SU-DHL-6 (cell line): ENCODE results near the gene UGT2A1.

Experiments
- H2AFZ ChIP-seq: fragments of 200-600 bp; sonication (generic); 2 replicates; pipeline ENCODE4 v1.6.1; 2014; ENCODE audit warnings: low read depth, mild to moderate bottlenecking, moderate library complexity, mixed read lengths, antibody characterized with exemption, low read length; ENCODE audit not compliant: severe bottlenecking
- H3F3A ChIP-seq: fragments of 200-600 bp; shearing (Covaris generic); 2 replicates; pipeline ENCODE4 v1.6.0; 2016; ENCODE audit warnings: antibody characterized with exemption, mild to moderate bottlenecking; ENCODE audit not compliant: insufficient read depth
- H3K27ac ChIP-seq: fragments of 200-600 bp; sonication (generic); 2 replicates; pipeline ENCODE4 v1.5.1; 2016; ENCODE audit warnings: low read depth, mild to moderate bottlenecking, low read length, moderate library complexity, mixed read lengths
- H3K27me3 ChIP-seq: fragments of 200-600 bp; sonication (generic), shearing (Covaris generic); 2 replicates; pipeline ENCODE4 v1.6.0; 2014; ENCODE audit warnings: mild to moderate bottlenecking, low read length
- H3K36me3 ChIP-seq: fragments of 200-600 bp; sonication (generic); 2 replicates; pipeline ENCODE4 v1.6.1; 2014; ENCODE audit warnings: mild to moderate bottlenecking, low read length, mixed read lengths
- H3K4me2 ChIP-seq: fragments of 300-600, 200-600 bp; shearing (Covaris generic), sonication (generic); 2 replicates; pipeline ENCODE4 v1.6.0; 2014; ENCODE audit warnings: low read length, low read depth, mild to moderate bottlenecking; ENCODE audit not compliant: poor library complexity, severe bottlenecking
- H3K4me3 ChIP-seq: fragments of 200-600 bp; sonication (generic); 2 replicates; pipeline ENCODE4 v1.5.1; 2014; ENCODE audit warnings: antibody characterized with exemption, low read length, mild to moderate bottlenecking, mixed read lengths; ENCODE audit not compliant: insufficient read depth, poor library complexity, severe bottlenecking
- H3K79me2 ChIP-seq: fragments of 200-600 bp; sonication (generic); 2 replicates; pipeline ENCODE4 v1.6.1; 2014; ENCODE audit warnings: mild to moderate bottlenecking, low read length, moderate library complexity; ENCODE audit not compliant: insufficient read depth
- H3K9ac ChIP-seq: fragments of 200-600 bp; sonication (generic); 2 replicates; pipeline ENCODE4 v1.7.0; 2014; ENCODE audit warnings: mild to moderate bottlenecking, low read length
- H3K9me2 ChIP-seq: fragments of 200-600 bp; sonication (generic); replicated peaks from 2 replicates; pipeline ENCODE4 v1.6.1; 2014; ENCODE audit warnings: low read length; ENCODE audit not compliant: insufficient read depth
- H3K9me3 ChIP-seq: fragments of 200-600 bp; sonication (generic); 2 replicates; pipeline ENCODE4 v1.6.1; 2014; ENCODE audit warnings: low read length, mixed read lengths; ENCODE audit not compliant: insufficient read depth
- H4K20me1 ChIP-seq: fragments of 200-600 bp; sonication (generic); 2 replicates; pipeline ENCODE4 v1.6.1; 2014; ENCODE audit warnings: low read depth, mild to moderate bottlenecking, antibody characterized with exemption, low read length, moderate library complexity, mixed read lengths
- EZH2phosphoT487 ChIP-seq: fragments of 200-600 bp; sonication (generic), shearing (Covaris generic); conservative IDR thresholded peaks from 2 replicates; pipeline ENCODE4 v1.6.1; 2018; ENCODE audit warnings: mild to moderate bottlenecking, antibody characterized with exemption, low read length, moderate library complexity, mixed read lengths
- TF ChIP-seq, protein P1 (sequence below): fragments of 200-600 bp; sonication (generic); IDR thresholded peaks from one replicate; pipeline ENCODE4 v1.5.1; 2017; ENCODE audit warnings: antibody characterized with exemption, mild to moderate bottlenecking, low read length, moderate library complexity; ENCODE audit not compliant: insufficient read depth, poor library complexity, severe bottlenecking

UGT2A1 gene

GRCh38 chr4:69649207-69649606 lies 3.8 kb downstream of the UGT2A1 start:
- TF ChIP-seq, protein P1, sequence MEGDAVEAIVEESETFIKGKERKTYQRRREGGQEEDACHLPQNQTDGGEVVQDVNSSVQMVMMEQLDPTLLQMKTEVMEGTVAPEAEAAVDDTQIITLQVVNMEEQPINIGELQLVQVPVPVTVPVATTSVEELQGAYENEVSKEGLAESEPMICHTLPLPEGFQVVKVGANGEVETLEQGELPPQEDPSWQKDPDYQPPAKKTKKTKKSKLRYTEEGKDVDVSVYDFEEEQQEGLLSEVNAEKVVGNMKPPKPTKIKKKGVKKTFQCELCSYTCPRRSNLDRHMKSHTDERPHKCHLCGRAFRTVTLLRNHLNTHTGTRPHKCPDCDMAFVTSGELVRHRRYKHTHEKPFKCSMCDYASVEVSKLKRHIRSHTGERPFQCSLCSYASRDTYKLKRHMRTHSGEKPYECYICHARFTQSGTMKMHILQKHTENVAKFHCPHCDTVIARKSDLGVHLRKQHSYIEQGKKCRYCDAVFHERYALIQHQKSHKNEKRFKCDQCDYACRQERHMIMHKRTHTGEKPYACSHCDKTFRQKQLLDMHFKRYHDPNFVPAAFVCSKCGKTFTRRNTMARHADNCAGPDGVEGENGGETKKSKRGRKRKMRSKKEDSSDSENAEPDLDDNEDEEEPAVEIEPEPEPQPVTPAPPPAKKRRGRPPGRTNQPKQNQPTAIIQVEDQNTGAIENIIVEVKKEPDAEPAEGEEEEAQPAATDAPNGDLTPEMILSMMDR: no peak
- no peak for TF ChIP-seq EZH2phosphoT487
- H4K20me1 ChIP-seq: no peaks in the 10 kb centered on the region
- no peak overlapping the region for H3K4me2 ChIP-seq
- no peaks in the 10 kb centered on the region for H3K36me3 ChIP-seq
- no peaks in the 10 kb centered on the region for H3K9me2 ChIP-seq
- no peak overlapping the region for H2AFZ ChIP-seq
- no peaks in the 10 kb centered on the region for H3K9me3 ChIP-seq
- no peak overlapping the region for H3K4me3 ChIP-seq
- no peak overlapping the region for H3K27ac ChIP-seq
- H3K9ac ChIP-seq: no peak overlapping the region
- no peaks in the 10 kb centered on the region for H3K27me3 ChIP-seq
- no peaks in the 10 kb centered on the region for H3F3A ChIP-seq
- H3K79me2 ChIP-seq: no peaks in the 10 kb centered on the region

DNA sequence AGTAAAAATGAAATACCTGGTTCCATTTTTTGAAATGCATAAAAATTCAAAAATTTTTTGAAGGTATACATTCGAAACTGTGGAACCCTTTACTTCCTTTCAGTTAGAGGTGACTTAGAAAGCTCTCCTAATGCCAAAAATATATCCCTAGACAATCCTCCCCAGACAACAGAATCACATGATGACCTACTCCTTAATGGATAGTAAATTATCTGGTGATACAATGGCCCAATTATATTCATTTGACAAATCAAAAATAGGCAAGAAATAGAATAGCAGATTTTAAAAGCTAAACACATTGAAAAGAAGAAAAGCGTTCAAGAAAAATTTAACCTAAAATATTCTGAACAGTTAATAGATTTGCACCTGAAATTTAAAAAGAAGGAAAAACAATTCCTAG lies 10.1 kb downstream of the UGT2A1 start:
- no peak overlapping the region for H3K4me2 ChIP-seq
- no peak overlapping the region for H3K4me3 ChIP-seq
- no peak overlapping the region for H2AFZ ChIP-seq
- no peaks in the 10 kb centered on the region for H3K36me3 ChIP-seq
- TF ChIP-seq, protein P1: no peak
- no peaks in the 10 kb centered on the region for H3K9me3 ChIP-seq
- no peaks in the 10 kb centered on the region for H3K79me2 ChIP-seq
- no peak overlapping the region for H3K9ac ChIP-seq
- no peaks in the 10 kb centered on the region for H3K27me3 ChIP-seq
- H3K9me2 ChIP-seq: no peaks in the 10 kb centered on the region
- H4K20me1 ChIP-seq: no peaks in the 10 kb centered on the region
- H3K27ac ChIP-seq: no peak overlapping the region
- no peaks in the 10 kb centered on the region for H3F3A ChIP-seq

- H2AFZ ChIP-seq: no peak overlapping the region
- no peak overlapping the region for H3K4me3 ChIP-seq
- no peaks in the 10 kb centered on the region for H3K79me2 ChIP-seq
- no peaks in the 10 kb centered on the region for H3K27me3 ChIP-seq
- H3F3A ChIP-seq: no peaks in the 10 kb centered on the region
- H3K9ac ChIP-seq: no peak overlapping the region
- H3K9me2 ChIP-seq: no peaks in the 10 kb centered on the region
- no peak for TF ChIP-seq EZH2phosphoT487
- TF ChIP-seq, protein P1: no peak
- no peak overlapping the region for H3K4me2 ChIP-seq
- H3K27ac ChIP-seq: no peak overlapping the region
- no peaks in the 10 kb centered on the region for H4K20me1 ChIP-seq
- H3K9me3 ChIP-seq: no peaks in the 10 kb centered on the region
- H3K36me3 ChIP-seq: no peaks in the 10 kb centered on the region
Measured at GRCh38 chr4:69640289-69640688, 12.8 kb downstream of the UGT2A1 start.

DNA sequence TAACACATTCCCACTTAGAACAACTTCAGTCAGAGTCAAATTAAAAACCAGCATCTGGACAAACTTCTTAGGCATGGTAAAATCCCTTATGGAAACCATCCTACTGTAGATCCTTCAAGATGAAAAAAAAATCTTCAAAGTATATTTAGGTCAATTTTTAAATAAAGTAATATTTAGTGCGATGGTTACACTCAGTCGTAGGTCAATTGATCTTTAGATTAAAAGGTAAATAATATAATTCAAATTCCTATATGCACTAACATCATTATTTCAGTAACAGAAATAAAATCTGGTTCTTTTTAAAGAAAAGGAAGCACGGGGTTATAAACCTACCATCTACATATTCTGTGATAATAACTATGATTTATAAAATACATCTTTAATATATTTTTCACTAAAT lies 13.5 kb downstream of the UGT2A1 start, which contains the start of gene UGT2A2:
TSS of gene UGT2A2 (minus strand) at position 101 of the 400 bp plus-strand sequence. CDS start at position 99, 2 bp downstream.
- Histone ChIP-seq H3K9me2 (no peaks in the 10 kb centered on the region), H3K27me3 (no peaks in the 10 kb centered on the region), H3K4me3 (no peak within 1 kb of the TSS), H4K20me1 (no peaks in the 10 kb centered on the region), H3K79me2 (no peaks in the 10 kb centered on the region), H3K36me3 (no peaks in the 10 kb centered on the region), H3K4me2 (no peak within 1 kb of the TSS), H3K9ac (no peak within 1 kb of the TSS), H3F3A (no peaks in the 10 kb centered on the region), H3K27ac (no peak within 1 kb of the TSS), H3K9me3 (no peaks in the 10 kb centered on the region), H2AFZ (no peak within 1 kb of the TSS)
- TF ChIP-seq, protein P1: no peak
- no peak for TF ChIP-seq EZH2phosphoT487
